ENCODE measurements around the gene TBK1. TPM values are rescaled to one million over a fixed set of nuclear protein-coding genes. Genes with fewer than 3 reads are reported as not detected.

The TBK1 gene
- 25.2 and 35.1 TPM in 2 replicates for total RNA-seq (2016; rRNA removed; fragmentation: Illumina TruSeq; extraction: Trizol)
- total RNA-seq (2016; cell fraction: cytosol; rRNA removed; fragmentation: Illumina TruSeq; extraction: Trizol; ENCODE audit: low read depth) = 4.1 and 5.1 TPM in 2 replicates
- total RNA-seq (2016; cell fraction: insoluble cytoplasmic fraction; rRNA removed; fragmentation: Illumina TruSeq; extraction: Trizol) = 26.1 and 35.7 TPM in 2 replicates
- total RNA-seq (2016; cell fraction: membrane; rRNA removed; fragmentation: Illumina TruSeq; extraction: Trizol) = 9.1 and 10.7 TPM in 2 replicates
- total RNA-seq (2016; cell fraction: nucleus; rRNA removed; fragmentation: Illumina TruSeq; extraction: Trizol) = 27.9 and 29.9 TPM in 2 replicates
- 7.4 and 10.3 TPM in 2 replicates for polyA plus RNA-seq (2011; rRNA removed)
- polyA plus RNA-seq (2011; cell fraction: cytosol; rRNA removed) = 2.6 and 4.7 TPM in 2 replicates
- polyA plus RNA-seq (2011; cell fraction: nucleus; rRNA removed) = 5.4 and 7.0 TPM in 2 replicates
- polyA plus RNA-seq (2012) = 11.9 and 14.4 TPM in 2 replicates
- polyA plus RNA-seq (2016; cell fraction: cytosol; fragmentation: Illumina TruSeq; extraction: Trizol; ENCODE audit: low read depth) = 1.2 and 1.5 TPM in 2 replicates
- polyA plus RNA-seq (2016; cell fraction: insoluble cytoplasmic fraction; fragmentation: Illumina TruSeq; extraction: Trizol; ENCODE audit: low read depth) = 30.1 and 30.9 TPM in 2 replicates
- 3.0 and 3.8 TPM in 2 replicates for polyA plus RNA-seq (2016; cell fraction: membrane; fragmentation: Illumina TruSeq; extraction: Trizol; ENCODE audit: low read depth)
- 36.9 and 38.5 TPM in 2 replicates for polyA plus RNA-seq (2016; cell fraction: nucleus; fragmentation: Illumina TruSeq; extraction: Trizol; ENCODE audit: insufficient read depth, low read depth)
- polyA minus RNA-seq (2011; rRNA and poly(A)+ RNA removed; ENCODE audit: low replicate concordance) = 2.3 and 5.9 TPM in 2 replicates
- 6.1 and 6.8 TPM in 2 replicates for polyA minus RNA-seq (2011; cell fraction: cytosol; rRNA and poly(A)+ RNA removed)
- polyA minus RNA-seq (2011; cell fraction: nucleus; rRNA and poly(A)+ RNA removed) = 33.8 and 36.3 TPM in 2 replicates
- percentile 83 among the genes with signal in this experiment for Bru-seq, nascent RNA
- percentile 81 among the genes with signal in this experiment for BruChase-seq, experiment 1, labeled RNA remaining after a 6-hour chase
- BruChase-seq, experiment 2, labeled RNA remaining after a 2-hour chase = percentile 79 among the genes with signal in this experiment
- long read RNA-seq, experiment 1, transcript TBK1-201 (21 exons, 3,256 nt) = major isoform, 10 of 18 reads
- long read RNA-seq, experiment 1, partial matches to known transcripts = 4 of 18 reads
- long read RNA-seq, experiment 1, other reads (novel, unspliced or antisense) = 4 of 18 reads
- long read RNA-seq, experiment 2, partial matches to known transcripts = 11 of 16 reads
- long read RNA-seq, experiment 2, other reads (novel, unspliced or antisense) = 4 of 16 reads

GRCh38 chr12:64451687-64452558, at the start of gene TBK1:
Gene TBK1 (plus strand): TSS chr12:64452120. CDS start chr12:64455871, 3,751 bp downstream.
- H3K4me2 ChIP-seq (ENCODE audit: low read depth, low read length) = peak within 1 kb of the TSS; percentile 75
- H3K79me2 ChIP-seq (ENCODE audit: insufficient read depth, low read length) = peaks cover 41% of the 10 kb centered on the region
- no peaks in the 10 kb centered on the region for H3K9me3 ChIP-seq (ENCODE audit: low read length)
- peaks cover 0 to 18% of the 10 kb centered on the region in 2 experiments; a peak in 2 of 5 replicates for H3K36me3 ChIP-seq (replicated peaks in 1 of 2; ENCODE audit: control insufficient read depth in 1 of 2, insufficient read depth in 2 of 2, low read length in 2 of 2)
- FAIRE-seq (no peak), DNase-seq (ENCODE audit: low spot score) (peak; percentile 80), ATAC-seq (peak; percentile 93)
- no peak within 1 kb of the TSS for H2AFZ ChIP-seq (ENCODE audit: low read length)
- WGBS (ENCODE audit: low lambda C conversion rate) = 0% methylated on average over 14 of the region's 94 CpGs
- no TSS peak for BruUV-seq (replicated peaks)
- ChIA-PET POLR2A (interaction anchor here (1.5 kb wide), 1 partner anchor 15 kb away, joined by 3 read pairs; no protein-coding TSS in a partner anchor), CTCF (ENCODE audit: low intra/inter-chr PET ratio, low total read pairs) (no interaction called here)
- H4K20me1 ChIP-seq (ENCODE audit: insufficient read depth, low read length) = peaks cover 5% of the 10 kb centered on the region; the same call in 1 of the 2 replicates
- intact Hi-C loops (cut with micrococcal nuclease; ENCODE audit: unreplicated experiment) = loop anchor here (5.0 kb wide), 2 partner anchors 45 to 245 kb away; no protein-coding TSS in a partner anchor
- H3K4me3 ChIP-seq (replicated peaks in 1 of 3; ENCODE audit: insufficient read depth in 1 of 3, low read depth in 2 of 3, low read length in 3 of 3) = peak within 1 kb of the TSS; percentile 90 to 98 (median 96)
- H3K27me3 ChIP-seq (ENCODE audit: control insufficient read depth in 1 of 2, insufficient read depth in 2 of 2, low read length in 2 of 2) = no peaks in the 10 kb centered on the region
- peak within 1 kb of the TSS; percentile 89 for H3K9ac ChIP-seq (ENCODE audit: insufficient read depth, low read depth, low read length)
- H3K27ac ChIP-seq (ENCODE audit: extremely low read length, insufficient read depth, low read length) = peak within 1 kb of the TSS; percentile 85
- in situ Hi-C loops (cut with HindIII; ENCODE audit: extremely low pct_ligation_motif_present, low pct_unique_long_range_greater_than_20kb) = no loop called here
- peaks cover 42% of the 10 kb centered on the region for H3K4me1 ChIP-seq (ENCODE audit: insufficient read depth, low read length)
- TF ChIP-seq POLR2G (IDR thresholded peaks at IDR 0.05; ENCODE audit: low read depth, low read length) (peak; percentile 68), ZNF230 (CRISPR knock-in tag; IDR thresholded peaks at IDR 0.05) (no peak), ZNF138 (CRISPR knock-in tag; IDR thresholded peaks at IDR 0.05; ENCODE audit: low read depth) (peak; percentile 80; the same call in 1 of the 2 replicates), ZNF546 (CRISPR knock-in tag; conservative IDR thresholded peaks at IDR 0.05) (0 out of 2 replicates have a peak, but pooled peaks have one; percentile 61), DZIP1 (CRISPR knock-in tag; IDR thresholded peaks at IDR 0.05) (peak; percentile 63; the same call in 1 of the 2 replicates), FOXA1 (IDR thresholded peaks at IDR 0.05) (no peak), FOXA1 (CRISPR knock-in tag; IDR thresholded peaks at IDR 0.05) (no peak), ONECUT2 (CRISPR knock-in tag; IDR thresholded peaks at IDR 0.05) (no peak)
